Fibroblast of skin of left biceps (primary cell): Measurements from ENCODE around the gene RNLS.
A peak's percentile ranks its signal among the peaks of the same experiment; 100 is the strongest.

ENCODE experiments used
- DNase-seq, 2 experiments: peaks; one replicate each; pipeline ENCODE4 v3.0.0-alpha.2; 2013; ENCODE audit warnings: low read depth in 2 of 2

RNLS gene

GRCh38 chr10:88232983-88233543 is 350.1 kb downstream of the RNLS start:
- DNase-seq, result no peak

- no peak for DNase-seq
Observed at GRCh38 chr10:88232029-88232895, 350.9 kb downstream of the RNLS start.

DNA sequence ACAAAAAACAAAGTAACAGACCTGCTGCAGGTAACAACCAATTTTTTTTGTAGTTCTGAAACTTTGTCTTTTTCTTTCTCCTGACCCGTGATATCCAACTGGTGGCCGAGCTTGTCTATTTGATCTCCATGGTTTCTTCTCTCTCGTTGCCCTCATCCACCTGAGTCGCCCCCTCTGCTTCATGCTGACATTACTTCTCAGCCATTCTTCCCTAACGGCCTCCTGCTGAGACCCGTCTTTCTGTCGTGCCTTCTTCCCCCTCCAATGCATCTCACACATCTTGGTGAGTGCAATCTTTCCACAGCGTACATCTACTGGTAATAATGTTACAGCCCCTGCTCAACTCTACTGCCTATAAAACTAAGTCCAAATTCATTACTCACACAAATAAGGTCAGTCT is 352.9 kb downstream of the RNLS start:
- no peak for DNase-seq

DNA sequence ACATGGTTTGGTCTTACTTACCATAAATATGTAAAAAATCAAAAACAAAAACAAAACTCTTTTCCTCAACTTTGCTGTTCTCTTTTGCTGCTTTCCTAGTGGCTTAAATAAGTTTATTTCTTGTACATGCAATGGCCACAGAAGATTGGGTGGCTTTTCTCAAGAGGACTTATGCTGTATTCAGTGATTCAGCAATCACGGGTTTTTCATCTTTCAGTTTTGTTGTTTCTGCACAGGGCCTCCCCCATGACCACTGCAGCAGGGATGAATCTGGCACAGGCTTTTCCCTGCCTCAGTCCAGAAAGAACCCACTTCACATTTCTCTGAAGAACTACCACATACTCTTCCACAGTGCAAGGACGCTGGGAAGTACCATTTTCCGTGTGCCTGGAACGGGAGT is 355.0 kb downstream of the RNLS start:
- no peak for DNase-seq

- DNase-seq, result peak; percentile 61 to 64
Observed at GRCh38 chr10:88227342-88228018, 355.6 kb downstream of the RNLS start.

GRCh38 chr10:88226891-88227290 is 356.2 kb downstream of the RNLS start:
- no peak for DNase-seq

DNA sequence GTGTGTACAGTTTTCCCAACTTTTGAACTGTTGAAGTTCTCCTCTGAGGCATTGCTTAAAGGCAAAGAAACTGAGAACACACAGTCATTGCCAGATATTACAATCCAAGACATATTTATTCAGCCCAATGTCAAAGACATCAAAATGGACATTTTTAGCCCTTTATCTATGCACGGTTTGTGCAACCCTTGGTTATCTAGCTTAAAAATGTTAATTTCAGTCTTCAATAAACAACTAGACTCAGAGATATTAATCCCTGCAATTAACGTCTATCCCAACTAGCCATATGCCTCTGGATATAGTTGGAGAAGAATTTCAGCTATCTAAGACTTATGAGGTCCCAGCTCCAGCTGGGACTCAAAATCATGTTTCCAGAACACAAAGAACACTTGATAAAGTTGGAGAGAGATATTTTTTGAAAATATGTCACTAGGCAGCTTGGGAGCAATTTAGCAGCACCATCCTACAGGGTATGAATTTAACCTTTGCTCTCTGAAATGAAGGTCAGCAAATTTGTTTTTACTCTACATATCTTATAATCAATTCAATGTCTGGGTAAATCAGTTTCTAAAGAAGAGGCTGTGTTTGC is 357.0 kb downstream of the RNLS start:
- no peak for DNase-seq
